H9 (cell line): ENCODE results near the gene PGS1. TPM values are rescaled to one million over a fixed set of nuclear protein-coding genes. Genes with fewer than 3 reads are reported as not detected.

Experiments used
- DNase-seq: peaks from one replicate; pipeline ENCODE4 v3.0.0-alpha.2; 2017
- H2AFZ ChIP-seq: one replicate; pipeline ENCODE4 v1.6.1; 2013; ENCODE audit warnings: mild to moderate bottlenecking, low read length, control low read depth, moderate library complexity
- H2AK5ac ChIP-seq: 2 replicates; pipeline ENCODE4 v1.6.1; 2013; ENCODE audit warnings: low read length, control low read depth, mixed read lengths; ENCODE audit not compliant: insufficient read length
- H2BK120ac ChIP-seq: one replicate; pipeline ENCODE4 v1.6.1; 2013; ENCODE audit warnings: low read depth, mild to moderate bottlenecking, low read length, control low read depth, inconsistent platforms; ENCODE audit not compliant: poor library complexity, severe bottlenecking
- H2BK12ac ChIP-seq: 2 replicates; pipeline ENCODE4 v1.6.1; 2013; ENCODE audit warnings: low read length, control low read depth, mixed read lengths, low read depth; ENCODE audit not compliant: insufficient read length
- H2BK15ac ChIP-seq: 2 replicates; pipeline ENCODE4 v1.6.1; 2013; ENCODE audit warnings: low read depth, low read length, control low read depth
- H2BK20ac ChIP-seq: one replicate; pipeline ENCODE4 v1.6.1; 2013; ENCODE audit warnings: low read depth, mild to moderate bottlenecking, low read length, control low read depth, inconsistent platforms; ENCODE audit not compliant: poor library complexity, severe bottlenecking
- H2BK5ac ChIP-seq: 2 replicates; pipeline ENCODE4 v1.6.1; 2013; ENCODE audit warnings: low read length, control low read depth, mixed read lengths; ENCODE audit not compliant: insufficient read length
- H3K14ac ChIP-seq: 2 replicates; pipeline ENCODE4 v1.6.1; 2013; ENCODE audit warnings: low read length, control low read depth; ENCODE audit not compliant: insufficient read depth
- H3K18ac ChIP-seq: 2 replicates; pipeline ENCODE4 v1.6.1; 2013; ENCODE audit warnings: low read depth, mild to moderate bottlenecking, mixed read lengths, low read length, control low read depth; ENCODE audit not compliant: insufficient read length
- H3K23ac ChIP-seq: 2 replicates; pipeline ENCODE4 v1.6.1; 2013; ENCODE audit warnings: low read length, control low read depth, mixed read lengths, low read depth; ENCODE audit not compliant: insufficient read length
- H3K23me2 ChIP-seq: 2 replicates; pipeline ENCODE4 v1.6.1; 2013; ENCODE audit warnings: low read depth, mild to moderate bottlenecking, mixed read lengths, low read length, control low read depth; ENCODE audit not compliant: insufficient read length, poor library complexity, severe bottlenecking
- H3K27ac ChIP-seq: 2 replicates; pipeline ENCODE4 v1.5.1; 2013; ENCODE audit warnings: low read length, control low read depth, mixed read lengths, low read depth; ENCODE audit not compliant: insufficient read length
- H3K27me3 ChIP-seq: 2 replicates; pipeline ENCODE4 v1.6.1; 2013; ENCODE audit warnings: low read length, control low read depth, inconsistent platforms; ENCODE audit not compliant: insufficient read depth
- H3K4ac ChIP-seq: 2 replicates; pipeline ENCODE4 v1.6.1; 2013; ENCODE audit warnings: low read depth, mild to moderate bottlenecking, control low read depth, inconsistent platforms, low read length, moderate library complexity
- H3K4me1 ChIP-seq: 2 replicates; pipeline ENCODE4 v1.6.1; 2013; ENCODE audit warnings: low read length, control low read depth, inconsistent platforms; ENCODE audit not compliant: insufficient read depth
- H3K4me2 ChIP-seq: 2 replicates; pipeline ENCODE4 v1.6.1; 2013; ENCODE audit warnings: low read length, control low read depth, mixed read lengths; ENCODE audit not compliant: insufficient read length, insufficient read depth
- H3K56ac ChIP-seq: 2 replicates; pipeline ENCODE4 v1.6.1; 2013; ENCODE audit warnings: low read depth, mild to moderate bottlenecking, mixed read lengths, low read length, control low read depth; ENCODE audit not compliant: insufficient read length
- H3K79me1 ChIP-seq: 2 replicates; pipeline ENCODE4 v1.6.1; 2013; ENCODE audit warnings: low read depth, mild to moderate bottlenecking, moderate library complexity, low read length, control low read depth, inconsistent platforms; ENCODE audit not compliant: insufficient read depth, poor library complexity, severe bottlenecking
- H3K79me2 ChIP-seq: 2 replicates; pipeline ENCODE4 v1.6.1; 2013; ENCODE audit warnings: low read length, control low read depth, inconsistent platforms; ENCODE audit not compliant: insufficient read depth
- H3K9ac ChIP-seq: 2 replicates; pipeline ENCODE4 v1.6.1; 2013; ENCODE audit warnings: low read length, control low read depth, mixed read lengths; ENCODE audit not compliant: insufficient read length; ENCODE audit errors: extremely low read depth
- H3K9me3 ChIP-seq: one replicate; pipeline ENCODE4 v1.6.1; 2013; ENCODE audit warnings: low read depth, low read length, inconsistent platforms; ENCODE audit not compliant: control insufficient read depth
- H3T11ph ChIP-seq: one replicate; pipeline ENCODE4 v1.6.1; 2013; ENCODE audit warnings: mild to moderate bottlenecking, low read length, control low read depth, inconsistent platforms
- H4K20me1 ChIP-seq: one replicate; pipeline ENCODE4 v1.6.1; 2013; ENCODE audit not compliant: control insufficient read depth, insufficient read length, insufficient read depth
- H4K5ac ChIP-seq: 2 replicates; pipeline ENCODE4 v1.6.1; 2013; ENCODE audit warnings: low read depth, mild to moderate bottlenecking, mixed read lengths, low read length, control low read depth; ENCODE audit not compliant: insufficient read length
- H4K8ac ChIP-seq: replicated peaks from 2 replicates; pipeline ENCODE4 v1.6.1; 2013; ENCODE audit warnings: low read length, control low read depth, mixed read lengths, low read depth; ENCODE audit not compliant: insufficient read length
- H4K91ac ChIP-seq: 2 replicates; pipeline ENCODE4 v1.6.1; 2013; ENCODE audit warnings: low read depth, mild to moderate bottlenecking, moderate library complexity, mixed read lengths, low read length, control low read depth; ENCODE audit not compliant: insufficient read length
- H3K27ac Mint-ChIP-seq, 3 experiments: 2 replicates in 2 of 3; 3 replicates in 1 of 3; pipeline ENCODE4 v1.8.0; 2020 to 2021; ENCODE audit warnings: mixed read lengths in 3 of 3, mild to moderate bottlenecking in 1 of 3, moderate library complexity in 1 of 3
- H3K27me3 Mint-ChIP-seq: 2 replicates; pipeline ENCODE4 v1.8.0; 2021; ENCODE audit warnings: low read depth, mild to moderate bottlenecking, moderate library complexity, mixed read lengths
- H3K36me3 Mint-ChIP-seq, 3 experiments: 2 replicates in 2 of 3; 3 replicates in 1 of 3; pipeline ENCODE4 v1.8.0; 2020 to 2021; ENCODE audit warnings: low read depth in 3 of 3, mixed read lengths in 3 of 3; ENCODE audit not compliant: insufficient read depth in 1 of 3
- H3K4me1 Mint-ChIP-seq, 2 experiments: 2 replicates each; pipeline ENCODE4 v1.8.0; 2020; ENCODE audit warnings: mixed read lengths in 2 of 2
- H3K4me3 Mint-ChIP-seq, 2 experiments: 2 replicates in 1 of 2; 3 replicates in 1 of 2; pipeline ENCODE4 v1.8.0; 2020 to 2021; ENCODE audit warnings: mild to moderate bottlenecking in 2 of 2, mixed read lengths in 2 of 2, moderate library complexity in 1 of 2
- H3K9me3 Mint-ChIP-seq, 2 experiments: 2 replicates in 1 of 2; 3 replicates in 1 of 2; pipeline ENCODE4 v1.8.0; 2020; ENCODE audit warnings: mild to moderate bottlenecking in 2 of 2, mixed read lengths in 2 of 2, moderate library complexity in 1 of 2
- CTCF ChIP-seq: fragments of 200-600 bp; sonication (generic); conservative IDR thresholded peaks from 3 replicates; pipeline ENCODE4 v1.8.0; 2021; ENCODE audit warnings: antibody characterized with exemption, mild to moderate bottlenecking
- WGBS: extraction: QIAGEN DNeasy Blood & Tissue Kit; methylation state at CpG from one replicate; pipeline ENCODE4 v1.1.7; 2013; ENCODE audit warnings: missing lambda C conversion rate, low lambda C conversion rate, mixed read lengths; ENCODE audit not compliant: insufficient read length; ENCODE audit errors: extremely low coverage; 5-methylcytosine and 5-hydroxymethylcytosine counted together
- total RNA-seq: library from RNA; stranded (reverse); gene quantifications from 2 replicates; pipeline ENCODE4 v1.2.1, GENCODE V29; 2021

Gene PGS1
- total RNA-seq, 1 experiment from 2014 or later: 45.7 TPM

DNA sequence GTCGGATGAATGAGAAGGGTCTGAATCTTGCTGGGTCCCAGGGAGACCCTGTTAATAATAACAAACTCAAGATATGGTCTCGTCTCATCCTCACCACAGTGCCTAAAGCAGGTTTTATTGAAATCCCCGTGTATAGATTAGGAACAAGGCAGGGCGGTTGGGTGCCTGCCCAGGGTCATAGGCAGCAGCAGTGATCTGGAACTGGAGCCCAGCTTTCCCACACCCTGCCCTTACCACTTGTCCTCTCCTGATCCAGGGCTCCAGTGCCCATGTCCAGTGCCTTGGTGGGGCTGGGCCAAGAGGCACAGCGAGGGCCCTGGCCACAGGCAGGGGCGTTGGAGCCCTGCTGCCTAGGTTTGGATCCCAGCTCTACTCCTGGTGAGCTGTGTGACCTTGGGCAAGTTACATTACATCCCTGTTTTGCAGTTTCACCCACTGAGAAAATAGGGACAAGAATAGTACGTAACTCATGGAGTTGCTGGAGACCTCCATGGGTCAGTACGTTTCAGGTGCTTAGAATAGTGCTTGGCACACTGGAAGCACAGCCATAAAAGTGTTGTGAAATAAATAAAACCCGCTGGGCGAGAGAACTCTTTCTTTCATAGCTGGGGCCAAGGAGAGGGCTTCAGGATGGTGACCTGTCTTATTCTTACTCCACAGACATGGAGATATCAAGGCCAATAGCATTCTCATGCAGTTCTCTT, 32.5 kb upstream of the PGS1 start:
- Histone ChIP-seq H2BK120ac (no peak overlapping the region), H2AFZ (no peak overlapping the region), H2AK5ac (no peak overlapping the region), H3K14ac (no peak overlapping the region), H2BK12ac (no peak overlapping the region), H3K79me2 (no peaks in the 10 kb centered on the region), H2BK5ac (no peak overlapping the region), H3K9me3 (no peaks in the 10 kb centered on the region), H3K79me1 (no peaks in the 10 kb centered on the region), H4K20me1 (no peaks in the 10 kb centered on the region), H3K4me1 (no peaks in the 10 kb centered on the region; the same call in 1 of the 2 replicates), H4K8ac (no peak overlapping the region), H3K27ac (no peak overlapping the region), H2BK15ac (no peak overlapping the region), H3K56ac (no peak overlapping the region), H3K18ac (no peak overlapping the region), H3K4me2 (no peak overlapping the region), H3K4ac (no peak overlapping the region), H3K23ac (no peak overlapping the region), H3K9ac (no peak overlapping the region), H3T11ph (no peak overlapping the region), H3K27me3 (no peaks in the 10 kb centered on the region), H3K23me2 (no peaks in the 10 kb centered on the region), H4K5ac (no peak overlapping the region), H4K91ac (no peak overlapping the region), H2BK20ac (no peak overlapping the region)
- H3K27ac Mint-ChIP-seq: no peak overlapping the region; a peak in 1 of 7 replicates
- H3K36me3 Mint-ChIP-seq: no peaks in the 10 kb centered on the region
- H3K27me3 Mint-ChIP-seq: peaks cover 49% of the 10 kb centered on the region
- no peak for DNase-seq
- no peaks in the 10 kb centered on the region for H3K9me3 Mint-ChIP-seq
- peaks cover 8 to 15% of the 10 kb centered on the region in 2 experiments for H3K4me1 Mint-ChIP-seq
- no peak for TF ChIP-seq CTCF
- WGBS: no CpG with 5 or more reads among the region's 10 CpGs
- no peak overlapping the region for H3K4me3 Mint-ChIP-seq
